Colonic mucosa (tissue), 4 donors: ENCODE data around the gene BCAS3. TPM values are rescaled to one million over a fixed set of nuclear protein-coding genes. Genes with fewer than 3 reads are reported as not detected.

ENCODE experiments used
- DNase-seq: peaks from one replicate; pipeline ENCODE4 v3.0.0-alpha.2; 2020
- H3K27ac ChIP-seq: fragments of 200-600 bp; one replicate; pipeline ENCODE4 v1.8.0; 2021
- H3K27me3 ChIP-seq: fragments of 200-600 bp; one replicate; pipeline ENCODE4 v1.8.0; 2021
- H3K36me3 ChIP-seq: fragments of 200-600 bp; one replicate; pipeline ENCODE4 v1.8.0; 2021
- H3K4me1 ChIP-seq: fragments of 200-600 bp; one replicate; pipeline ENCODE4 v1.8.0; 2021; ENCODE audit warnings: mild to moderate bottlenecking
- H3K4me3 ChIP-seq: fragments of 200-600 bp; one replicate; pipeline ENCODE4 v1.8.0; 2021
- H3K9ac ChIP-seq, 2 donors: one replicate each; pipeline ENCODE4 v1.7.0; 2013; ENCODE audit warnings: control low read depth in 2 of 2, low read depth in 2 of 2, low read length in 2 of 2
- H3K9me3 ChIP-seq: fragments of 200-600 bp; one replicate; pipeline ENCODE4 v1.8.0; 2021
- intact Hi-C: fragments of 100-400 bp; cut with DNase I; formaldehyde crosslinking; loops from one replicate; pipeline ENCODE4 v1.14.1; 2022
- total RNA-seq, 2 donors: library from RNA; stranded (reverse); fragmentation: NEBNext Ultra II Directional in 1 of 2; extraction: Animal tissue kit (Norgen Biotek cat#: 25700) in 1 of 2; gene quantifications; one replicate each; pipeline ENCODE4 v1.2.1, GENCODE V29; 2021
- TF ChIP-seq, protein P1 (sequence below): fragments of 200-600 bp; IDR thresholded peaks from one replicate; pipeline ENCODE4 v1.8.0; 2022; ENCODE audit warnings: antibody characterized with exemption, mild to moderate bottlenecking
- donor health status: healthy.
- donor health status: DM: no; HTN: no; CAD: no.
- donor health status: DM: no; HTN: no; CAD: no.

BCAS3 gene
- total RNA-seq, 2 donors from 2014 or later: 11.0 to 17.8 TPM

DNA sequence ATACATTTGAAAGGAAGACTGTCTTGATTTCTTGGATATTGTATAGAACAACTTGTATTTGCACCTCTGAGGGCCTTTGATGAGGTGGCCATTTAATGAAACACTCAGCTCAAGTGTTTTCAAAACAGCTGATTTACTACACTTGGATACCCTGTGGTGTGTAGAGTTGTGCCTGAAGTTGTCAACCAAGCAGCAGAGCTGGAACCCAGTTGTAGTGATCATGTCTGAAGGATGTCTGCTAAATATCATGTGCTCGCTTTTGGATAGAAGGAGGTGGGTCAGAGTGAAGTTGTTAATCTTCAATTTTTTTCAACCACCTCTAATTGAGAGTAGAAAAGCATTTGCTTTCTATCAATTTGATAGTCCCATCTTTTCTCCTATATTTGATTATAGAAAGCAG lies 546.1 kb downstream of the BCAS3 start:
- H3K4me1 ChIP-seq: no peaks in the 10 kb centered on the region
- intact Hi-C loops: no loop called here
- no peaks in the 10 kb centered on the region for H3K27me3 ChIP-seq
- H3K9ac ChIP-seq: no peak overlapping the region
- H3K36me3 ChIP-seq: no peaks in the 10 kb centered on the region
- no peak for DNase-seq
- TF ChIP-seq, protein P1, sequence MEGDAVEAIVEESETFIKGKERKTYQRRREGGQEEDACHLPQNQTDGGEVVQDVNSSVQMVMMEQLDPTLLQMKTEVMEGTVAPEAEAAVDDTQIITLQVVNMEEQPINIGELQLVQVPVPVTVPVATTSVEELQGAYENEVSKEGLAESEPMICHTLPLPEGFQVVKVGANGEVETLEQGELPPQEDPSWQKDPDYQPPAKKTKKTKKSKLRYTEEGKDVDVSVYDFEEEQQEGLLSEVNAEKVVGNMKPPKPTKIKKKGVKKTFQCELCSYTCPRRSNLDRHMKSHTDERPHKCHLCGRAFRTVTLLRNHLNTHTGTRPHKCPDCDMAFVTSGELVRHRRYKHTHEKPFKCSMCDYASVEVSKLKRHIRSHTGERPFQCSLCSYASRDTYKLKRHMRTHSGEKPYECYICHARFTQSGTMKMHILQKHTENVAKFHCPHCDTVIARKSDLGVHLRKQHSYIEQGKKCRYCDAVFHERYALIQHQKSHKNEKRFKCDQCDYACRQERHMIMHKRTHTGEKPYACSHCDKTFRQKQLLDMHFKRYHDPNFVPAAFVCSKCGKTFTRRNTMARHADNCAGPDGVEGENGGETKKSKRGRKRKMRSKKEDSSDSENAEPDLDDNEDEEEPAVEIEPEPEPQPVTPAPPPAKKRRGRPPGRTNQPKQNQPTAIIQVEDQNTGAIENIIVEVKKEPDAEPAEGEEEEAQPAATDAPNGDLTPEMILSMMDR: no peak
- H3K4me3 ChIP-seq: no peak overlapping the region
- no peaks in the 10 kb centered on the region for H3K9me3 ChIP-seq
- H3K27ac ChIP-seq: no peak overlapping the region

DNA sequence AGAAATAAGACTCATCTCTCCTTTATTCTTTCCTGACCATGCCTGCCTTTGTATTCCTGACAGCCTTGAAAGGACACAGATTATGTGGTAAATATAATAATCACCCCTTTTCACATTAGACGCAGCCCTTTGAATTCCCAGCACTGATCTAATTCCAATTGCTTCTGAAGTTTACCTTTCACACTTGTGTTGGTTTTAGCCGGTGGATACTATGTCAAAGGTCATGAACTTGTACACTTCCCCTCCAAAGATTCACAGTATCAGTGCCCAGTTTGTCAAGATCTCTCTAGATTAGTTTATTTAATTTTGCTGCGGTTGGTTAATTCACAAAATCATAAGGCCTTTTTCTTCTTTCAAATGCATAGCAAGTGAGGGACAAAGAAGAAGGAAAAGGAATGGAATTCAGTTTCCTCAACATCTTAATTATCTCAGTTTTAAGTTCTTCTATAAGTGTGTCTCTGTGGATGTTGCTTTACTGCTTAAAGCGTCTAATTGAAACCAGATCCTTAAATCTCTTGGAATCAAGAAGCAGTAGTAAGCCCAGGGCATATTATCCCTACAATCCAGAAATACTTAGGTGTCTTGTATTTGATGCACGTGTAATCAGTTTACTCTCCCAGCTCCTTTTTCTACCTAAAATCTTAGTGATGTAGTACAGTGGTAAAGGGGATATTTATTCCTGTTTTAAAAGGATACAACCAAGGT lies 547.7 kb downstream of the BCAS3 start:
- Histone ChIP-seq H3K27ac (no peak overlapping the region), H3K9ac (no peak overlapping the region), H3K4me1 (no peaks in the 10 kb centered on the region), H3K36me3 (no peaks in the 10 kb centered on the region), H3K9me3 (no peaks in the 10 kb centered on the region), H3K27me3 (no peaks in the 10 kb centered on the region), H3K4me3 (no peak overlapping the region)
- intact Hi-C loops: no loop called here
- no peak for DNase-seq
- TF ChIP-seq, protein P1: no peak

DNA sequence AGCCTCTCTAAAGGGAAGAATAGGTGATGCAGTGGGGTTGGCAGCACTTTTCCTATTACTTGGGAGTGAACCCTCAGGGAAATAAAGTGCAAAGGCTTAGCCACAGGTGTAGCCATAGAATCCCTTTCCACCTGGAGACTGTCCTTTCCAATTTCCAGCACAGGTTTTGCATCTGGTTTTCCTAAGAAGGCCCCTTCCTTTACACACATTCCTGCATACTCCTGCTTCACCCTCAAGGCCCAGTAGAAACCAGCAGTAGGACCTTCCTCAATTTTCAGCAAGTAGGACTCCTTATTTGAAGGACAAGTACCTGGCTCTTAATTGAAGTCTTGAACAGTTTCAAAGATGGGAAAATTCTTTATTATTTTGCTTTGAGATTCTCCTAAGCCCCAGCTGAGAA lies 550.2 kb downstream of the BCAS3 start:
- TF ChIP-seq, protein P1: no peak
- Histone ChIP-seq H3K27me3 (no peaks in the 10 kb centered on the region), H3K9me3 (no peaks in the 10 kb centered on the region), H3K4me3 (no peak overlapping the region), H3K36me3 (no peaks in the 10 kb centered on the region), H3K9ac (no peak overlapping the region), H3K27ac (no peak overlapping the region), H3K4me1 (no peaks in the 10 kb centered on the region)
- DNase-seq: no peak
- intact Hi-C loops: no loop called here

DNA sequence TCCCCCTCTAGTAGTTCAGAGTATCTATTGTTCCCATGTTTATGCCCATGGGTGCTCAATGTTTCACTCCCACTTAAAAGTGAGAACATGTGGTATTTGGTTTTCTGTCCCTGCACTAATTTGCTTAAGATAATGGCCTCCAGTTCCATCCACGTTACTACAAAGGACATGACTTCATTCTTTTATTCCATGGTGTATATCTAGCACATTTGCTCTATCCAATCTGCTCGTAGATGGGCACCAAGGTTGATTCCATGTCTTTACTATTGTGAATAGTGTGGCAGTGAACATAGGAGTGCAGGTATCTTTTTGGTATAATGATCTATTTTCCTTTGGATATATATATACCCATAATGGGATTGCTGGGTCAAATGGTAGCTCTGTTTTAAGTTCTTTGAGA lies 552.8 kb downstream of the BCAS3 start:
- Histone ChIP-seq H3K36me3 (no peaks in the 10 kb centered on the region), H3K27me3 (no peaks in the 10 kb centered on the region), H3K9ac (no peak overlapping the region), H3K4me3 (no peak overlapping the region), H3K4me1 (no peaks in the 10 kb centered on the region), H3K27ac (no peak overlapping the region), H3K9me3 (no peaks in the 10 kb centered on the region)
- intact Hi-C loops: no loop called here
- TF ChIP-seq, protein P1: no peak
- DNase-seq: no peak

DNA sequence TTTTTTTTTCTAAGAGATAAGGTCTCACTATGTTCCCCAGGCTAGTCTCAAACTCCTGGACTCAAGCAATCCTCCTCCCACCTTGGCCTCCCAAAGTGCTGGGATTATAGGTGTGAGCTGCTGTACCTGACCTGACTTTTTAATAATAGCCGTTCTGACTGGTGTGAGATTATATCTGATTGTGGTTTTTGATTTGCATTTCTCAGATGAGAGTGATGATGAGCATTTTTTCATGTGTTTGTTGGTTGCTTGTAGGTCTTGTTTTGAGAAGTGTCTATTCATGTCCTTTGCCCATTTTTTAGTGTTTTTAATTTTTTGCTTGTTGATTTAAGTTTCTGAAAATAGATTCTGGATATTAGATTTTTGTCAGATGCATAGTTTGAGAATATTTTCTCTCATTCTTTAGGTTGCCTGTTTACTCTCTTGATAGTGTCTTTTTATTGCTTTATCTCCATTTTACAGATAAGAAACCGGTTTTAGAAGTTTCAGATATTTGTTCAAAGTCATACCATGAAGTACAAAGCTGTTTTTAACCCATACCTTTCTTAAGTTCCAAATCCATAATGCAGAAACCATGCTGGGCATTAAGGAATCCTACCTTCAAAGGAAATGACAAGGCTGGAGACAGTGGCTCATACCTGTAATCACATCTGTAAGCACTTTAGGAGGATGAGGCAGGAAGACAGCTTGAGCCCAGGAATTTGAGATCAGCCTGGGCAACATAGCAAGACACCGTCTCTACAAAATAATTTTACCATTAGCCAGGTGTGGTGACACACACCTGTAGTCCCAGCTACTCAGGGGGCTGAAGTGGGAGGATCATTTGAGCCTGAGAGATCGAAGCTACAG lies 553.5 kb downstream of the BCAS3 start:
- H3K4me1 ChIP-seq: no peaks in the 10 kb centered on the region
- DNase-seq: no peak
- intact Hi-C loops: no loop called here
- no peak overlapping the region for H3K4me3 ChIP-seq
- no peak overlapping the region for H3K27ac ChIP-seq
- H3K36me3 ChIP-seq: no peaks in the 10 kb centered on the region
- no peaks in the 10 kb centered on the region for H3K27me3 ChIP-seq
- TF ChIP-seq, protein P1: no peak
- no peak overlapping the region for H3K9ac ChIP-seq
- no peaks in the 10 kb centered on the region for H3K9me3 ChIP-seq
